ENCODE results near the gene PXDC1.
"Not testable (repeated sequence)": the region's sequence is repeated elsewhere in the genome, so short reads cannot be mapped to it uniquely, and the experiment has no call there.

The PXDC1 gene

GRCh38 chr6:3762359-3762758, 10.8 kb upstream of the PXDC1 start:
- DNase-seq: no peak

- no peak for DNase-seq
Measured at GRCh38 chr6:3761989-3762270, 10.4 kb upstream of the PXDC1 start.

GRCh38 chr6:3759646-3760232, 8.2 kb upstream of the PXDC1 start:
- no peak for DNase-seq

GRCh38 chr6:3758842-3759144, 7.3 kb upstream of the PXDC1 start:
- no peak for DNase-seq

GRCh38 chr6:3757998-3758841, 6.7 kb upstream of the PXDC1 start:
- DNase-seq: not testable (repeated sequence)

GRCh38 chr6:3757241-3757641, 5.7 kb upstream of the PXDC1 start:
- no peak for DNase-seq

GRCh38 chr6:3756546-3756945, 5.0 kb upstream of the PXDC1 start:
- no peak for DNase-seq

GRCh38 chr6:3755637-3756545, 4.4 kb upstream of the PXDC1 start:
- peak; percentile 50 for DNase-seq

- DNase-seq: peak; percentile 13
Measured at GRCh38 chr6:3754776-3755175, 3.3 kb upstream of the PXDC1 start.

- not testable (repeated sequence) for DNase-seq
Measured at GRCh38 chr6:3754032-3754725, 2.7 kb upstream of the PXDC1 start.

- DNase-seq: peak; percentile 41
Measured at GRCh38 chr6:3753228-3753835, 1.8 kb upstream of the PXDC1 start.

- DNase-seq: peak; percentile 58
Measured at GRCh38 chr6:3752531-3753227, 1.2 kb upstream of the PXDC1 start.

- DNase-seq: peak; percentile 96
Measured at GRCh38 chr6:3751730-3752530, 417 bp upstream of the PXDC1 start.

GRCh38 chr6:3750317-3751076, 1.0 kb downstream of the PXDC1 start:
- DNase-seq: peak; percentile 69

GRCh38 chr6:3749977-3750316, 1.6 kb downstream of the PXDC1 start:
- no peak for DNase-seq

GRCh38 chr6:3749067-3749841, 2.3 kb downstream of the PXDC1 start:
- DNase-seq: peak; percentile 78

GRCh38 chr6:3748208-3749066, 3.1 kb downstream of the PXDC1 start:
- DNase-seq: peak; percentile 94

GRCh38 chr6:3747100-3747737, 4.3 kb downstream of the PXDC1 start:
- no peak for DNase-seq

All from islet precursor cell (in vitro differentiated cells).